ENCODE measurements around the gene MAPKAPK5. TPM values are rescaled to one million over a fixed set of nuclear protein-coding genes. Genes with fewer than 3 reads are reported as not detected.

Gene MAPKAPK5
- total RNA-seq, 4 donors from 2014 or later: 20.0 to 53.7 (median 43.1) TPM

DNA sequence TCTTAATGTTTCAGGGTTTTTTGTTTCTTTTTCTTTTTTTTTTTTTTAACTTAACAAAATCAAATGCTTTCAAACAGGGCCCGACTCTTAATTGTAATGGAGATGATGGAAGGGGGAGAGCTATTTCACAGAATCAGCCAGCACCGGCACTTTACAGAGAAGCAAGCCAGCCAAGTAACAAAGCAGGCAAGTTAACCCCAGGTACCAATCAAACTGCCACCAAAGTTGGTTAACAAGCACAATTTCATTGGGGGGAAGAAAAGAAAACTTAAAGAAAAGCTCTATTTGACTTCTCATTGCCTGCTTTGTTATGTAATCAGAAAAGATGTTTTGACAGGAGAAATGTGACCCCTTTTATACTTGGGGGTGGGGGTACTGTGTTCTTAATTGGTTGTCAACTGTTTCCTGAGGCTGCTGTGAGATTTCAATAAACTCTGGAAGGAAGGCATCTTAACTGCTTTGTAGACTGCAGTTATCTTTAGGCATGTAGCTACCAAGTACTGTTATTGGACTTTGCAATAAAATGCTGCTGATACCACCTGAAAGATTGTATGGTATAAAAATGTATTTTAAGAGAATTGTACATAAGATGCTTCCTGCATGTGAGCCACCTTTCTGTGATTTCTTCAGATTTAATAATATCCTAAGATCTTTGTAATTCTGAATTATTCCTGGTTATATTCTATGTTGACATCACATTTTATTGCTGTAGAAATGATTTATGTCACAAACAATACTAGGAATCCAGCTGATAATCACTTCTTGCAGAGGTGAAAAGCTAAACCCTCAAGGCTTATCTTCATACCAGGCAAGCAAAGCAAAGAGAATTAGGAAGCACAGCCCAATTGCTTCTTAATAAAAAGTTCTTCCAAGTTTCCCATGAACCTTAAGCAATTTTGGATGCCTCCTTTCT is 26.9 kb downstream of the MAPKAPK5 start:
- no peaks in the 10 kb centered on the region for H3K36me3 ChIP-seq
- TF ChIP-seq, protein P1, sequence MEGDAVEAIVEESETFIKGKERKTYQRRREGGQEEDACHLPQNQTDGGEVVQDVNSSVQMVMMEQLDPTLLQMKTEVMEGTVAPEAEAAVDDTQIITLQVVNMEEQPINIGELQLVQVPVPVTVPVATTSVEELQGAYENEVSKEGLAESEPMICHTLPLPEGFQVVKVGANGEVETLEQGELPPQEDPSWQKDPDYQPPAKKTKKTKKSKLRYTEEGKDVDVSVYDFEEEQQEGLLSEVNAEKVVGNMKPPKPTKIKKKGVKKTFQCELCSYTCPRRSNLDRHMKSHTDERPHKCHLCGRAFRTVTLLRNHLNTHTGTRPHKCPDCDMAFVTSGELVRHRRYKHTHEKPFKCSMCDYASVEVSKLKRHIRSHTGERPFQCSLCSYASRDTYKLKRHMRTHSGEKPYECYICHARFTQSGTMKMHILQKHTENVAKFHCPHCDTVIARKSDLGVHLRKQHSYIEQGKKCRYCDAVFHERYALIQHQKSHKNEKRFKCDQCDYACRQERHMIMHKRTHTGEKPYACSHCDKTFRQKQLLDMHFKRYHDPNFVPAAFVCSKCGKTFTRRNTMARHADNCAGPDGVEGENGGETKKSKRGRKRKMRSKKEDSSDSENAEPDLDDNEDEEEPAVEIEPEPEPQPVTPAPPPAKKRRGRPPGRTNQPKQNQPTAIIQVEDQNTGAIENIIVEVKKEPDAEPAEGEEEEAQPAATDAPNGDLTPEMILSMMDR (IDR thresholded peaks at IDR 0.05): no peak
- TF ChIP-seq POLR2A (IDR thresholded peaks at IDR 0.05): no peak
- intact Hi-C loops (cut with DNase I; ENCODE audit: low total_unique reads): no loop called here

GRCh38 chr12:111869671-111870070 is 27.6 kb downstream of the MAPKAPK5 start:
- H3K27ac ChIP-seq: no peak overlapping the region
- no peak for DNase-seq
- H3K9me3 ChIP-seq: no peaks in the 10 kb centered on the region
- intact Hi-C loops (cut with DNase I; ENCODE audit: low total_unique reads): no loop called here
- no peaks in the 10 kb centered on the region for H3K4me1 ChIP-seq
- no peaks in the 10 kb centered on the region for H3K36me3 ChIP-seq
- no peaks in the 10 kb centered on the region for H3K27me3 ChIP-seq
- TF ChIP-seq POLR2A (IDR thresholded peaks at IDR 0.05): no peak
- TF ChIP-seq, protein P1 (IDR thresholded peaks at IDR 0.05): no peak
- no peak overlapping the region for H3K4me3 ChIP-seq

More for the DNA sequence above, 26.9 kb downstream of the MAPKAPK5 start:
- H3K9me3 ChIP-seq: no peaks in the 10 kb centered on the region
- DNase-seq: no peak
- no peaks in the 10 kb centered on the region for H3K4me1 ChIP-seq
- H3K27me3 ChIP-seq: no peaks in the 10 kb centered on the region
- no peak overlapping the region for H3K4me3 ChIP-seq
- no peak overlapping the region for H3K27ac ChIP-seq

DNA sequence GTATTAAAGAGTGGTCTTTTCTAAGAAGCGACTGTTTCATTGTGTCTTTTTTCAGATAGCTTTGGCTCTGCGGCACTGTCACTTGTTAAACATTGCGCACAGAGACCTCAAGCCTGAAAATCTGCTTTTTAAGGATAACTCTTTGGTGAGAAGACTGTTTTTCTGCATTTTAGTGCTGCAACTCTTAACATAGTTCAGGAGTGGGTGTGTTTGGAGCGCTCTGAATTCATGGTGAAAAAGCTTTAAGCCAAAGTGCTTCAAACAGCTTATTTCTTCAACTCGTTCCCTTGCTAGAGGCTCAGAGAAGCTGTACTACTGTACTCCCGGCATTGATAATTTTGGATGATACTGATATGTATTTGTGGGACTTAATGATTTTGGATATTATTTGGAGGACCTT is 28.2 kb downstream of the MAPKAPK5 start:
- TF ChIP-seq POLR2A (IDR thresholded peaks at IDR 0.05): no peak
- TF ChIP-seq, protein P1 (IDR thresholded peaks at IDR 0.05): no peak
- Histone ChIP-seq H3K36me3 (no peaks in the 10 kb centered on the region), H3K4me3 (no peak overlapping the region), H3K27ac (no peak overlapping the region), H3K4me1 (no peaks in the 10 kb centered on the region), H3K9me3 (no peaks in the 10 kb centered on the region), H3K27me3 (no peaks in the 10 kb centered on the region)
- intact Hi-C loops (cut with DNase I; ENCODE audit: low total_unique reads): no loop called here
- no peak for DNase-seq

DNA sequence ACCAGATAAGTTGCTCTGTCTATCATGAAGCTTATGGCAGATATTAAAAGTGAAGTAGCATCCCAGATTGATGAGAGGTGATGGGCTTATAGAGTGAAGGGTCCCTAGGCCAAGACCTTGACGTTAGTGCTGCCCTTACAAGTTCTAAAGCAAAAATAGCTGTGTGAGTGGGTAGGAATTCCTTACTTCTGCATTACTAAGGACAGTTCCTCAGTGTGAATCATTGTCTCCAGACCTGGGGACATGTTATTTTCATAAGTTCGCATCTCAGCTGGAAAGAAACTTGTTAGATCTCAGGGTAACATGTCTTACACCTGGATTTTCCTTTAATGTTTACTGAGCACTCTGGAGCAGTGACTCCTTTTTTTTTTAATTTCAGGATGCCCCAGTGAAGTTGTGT is 28.7 kb downstream of the MAPKAPK5 start:
- H3K4me3 ChIP-seq: no peak overlapping the region
- no peak overlapping the region for H3K27ac ChIP-seq
- H3K4me1 ChIP-seq: no peaks in the 10 kb centered on the region
- no peak for DNase-seq
- no peaks in the 10 kb centered on the region for H3K27me3 ChIP-seq
- intact Hi-C loops (cut with DNase I; ENCODE audit: low total_unique reads): no loop called here
- H3K9me3 ChIP-seq: no peaks in the 10 kb centered on the region
- no peaks in the 10 kb centered on the region for H3K36me3 ChIP-seq
- TF ChIP-seq, protein P1 (IDR thresholded peaks at IDR 0.05): no peak
- TF ChIP-seq POLR2A (IDR thresholded peaks at IDR 0.05): no peak

DNA sequence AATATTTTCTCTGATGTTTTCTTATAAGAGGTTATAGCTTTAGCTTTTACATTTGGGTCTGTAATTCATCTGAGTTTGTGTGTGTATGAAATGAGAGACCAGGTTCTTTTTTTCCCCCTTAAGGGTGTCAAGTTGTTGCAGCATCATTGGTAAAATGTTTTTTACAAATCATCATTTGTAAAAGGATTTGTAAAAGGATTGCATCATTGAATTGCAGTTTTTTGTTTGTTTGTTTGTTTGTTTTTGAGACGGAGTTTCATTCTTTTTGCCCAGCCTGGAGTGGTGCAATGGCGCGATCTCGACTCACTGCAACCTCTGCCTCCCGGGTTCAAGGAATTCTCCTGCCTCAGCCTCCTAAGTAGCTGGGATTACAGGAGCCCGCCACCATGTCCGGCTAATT is 31.1 kb downstream of the MAPKAPK5 start:
- no peaks in the 10 kb centered on the region for H3K36me3 ChIP-seq
- intact Hi-C loops (cut with DNase I; ENCODE audit: low total_unique reads): no loop called here

More for the DNA sequence above, 31.1 kb downstream of the MAPKAPK5 start:
- no peaks in the 10 kb centered on the region for H3K4me1 ChIP-seq
- H3K9me3 ChIP-seq: no peaks in the 10 kb centered on the region
- no peak overlapping the region for H3K27ac ChIP-seq
- no peak for DNase-seq
- no peak overlapping the region for H3K4me3 ChIP-seq
- H3K27me3 ChIP-seq: no peaks in the 10 kb centered on the region
- no peak for TF ChIP-seq POLR2A (IDR thresholded peaks at IDR 0.05)
- TF ChIP-seq, protein P1 (IDR thresholded peaks at IDR 0.05): no peak

Data from uterus (tissue), 4 donors.